Skeletal muscle satellite cell (primary cell): Measurements from ENCODE around the gene GLTPD2. TPM values are rescaled to one million over a fixed set of nuclear protein-coding genes. Genes with fewer than 3 reads are reported as not detected.

Experiments used
- H3K27me3 ChIP-seq: 2 replicates; pipeline ENCODE4 v1.7.0; 2013; ENCODE audit warnings: low read length; ENCODE audit not compliant: control insufficient read depth, insufficient read depth
- H3K36me3 ChIP-seq: 2 replicates; pipeline ENCODE4 v1.7.0; 2013; ENCODE audit warnings: mild to moderate bottlenecking, control low read depth, low read length; ENCODE audit not compliant: insufficient read depth
- H3K4me1 ChIP-seq: 2 replicates; pipeline ENCODE4 v1.7.0; 2013; ENCODE audit warnings: low read length; ENCODE audit not compliant: control insufficient read depth, insufficient read depth
- H3K4me2 ChIP-seq: 2 replicates; pipeline ENCODE4 v1.7.0; 2013; ENCODE audit warnings: mild to moderate bottlenecking, low read length
- H3K4me3 ChIP-seq: 2 replicates; pipeline ENCODE4 v1.7.0; 2013; ENCODE audit warnings: low read length
- H3K9ac ChIP-seq: 2 replicates; pipeline ENCODE4 v1.7.0; 2013; ENCODE audit warnings: mild to moderate bottlenecking, low read depth, low read length, moderate library complexity
- H3K9me3 ChIP-seq: replicated peaks from 2 replicates; pipeline ENCODE4 v1.7.0; 2013; ENCODE audit warnings: mild to moderate bottlenecking, control low read depth, low read length
- total RNA-seq: library from RNA; depleted of rRNA; stranded (reverse); fragments of >200 nt; gene quantifications from 2 replicates; pipeline ENCODE4 v1.2.3, GENCODE V29; 2012; rRNA removed

GLTPD2 gene
- total RNA-seq = not detected in 2 replicates

GRCh38 chr17:4788807-4789700 is at the start of gene GLTPD2:
GLTPD2 (plus strand) TSS chr17:4788964; CDS start chr17:4789012, 48 bp downstream.
- H3K4me2 ChIP-seq = peak within 1 kb of the TSS; percentile 87
- H3K9ac ChIP-seq = peak within 1 kb of the TSS; percentile 80
- H3K27me3 ChIP-seq = peaks cover 14% of the 10 kb centered on the region
- no peaks in the 10 kb centered on the region for H3K9me3 ChIP-seq
- H3K36me3 ChIP-seq = no peaks in the 10 kb centered on the region
- peaks cover 27% of the 10 kb centered on the region for H3K4me1 ChIP-seq
- H3K4me3 ChIP-seq = peak within 1 kb of the TSS; percentile 79

GRCh38 chr17:4739122-4740024 is 49.4 kb upstream of the GLTPD2 start, which contains the start of the genes CXCL16 and ZMYND15:
CXCL16 (minus strand) TSS chr17:4739928; CDS start chr17:4739339, 589 bp downstream.
ZMYND15 (plus strand) TSS chr17:4739833; CDS start chr17:4740549, 716 bp downstream.
- Histone ChIP-seq H3K36me3 (no peaks in the 10 kb centered on the region), H3K27me3 (peaks cover 54% of the 10 kb centered on the region), H3K9ac (peak within 1 kb of the TSS; percentile 76), H3K4me1 (peaks cover 7% of the 10 kb centered on the region), H3K4me2 (peak within 1 kb of the TSS; percentile 95), H3K9me3 (no peaks in the 10 kb centered on the region), H3K4me3 (peak within 1 kb of the TSS; percentile 81)

GRCh38 chr17:4740025-4740351 is 48.8 kb upstream of the GLTPD2 start:
- Histone ChIP-seq H3K4me1 (peaks cover 7% of the 10 kb centered on the region), H3K4me3 (peak overlapping the region; percentile 81), H3K9ac (peak overlapping the region; percentile 76), H3K27me3 (peaks cover 60% of the 10 kb centered on the region), H3K9me3 (no peaks in the 10 kb centered on the region), H3K4me2 (peak overlapping the region; percentile 95), H3K36me3 (no peaks in the 10 kb centered on the region)

- Histone ChIP-seq H3K4me1 (peaks cover 7% of the 10 kb centered on the region), H3K4me2 (no peak overlapping the region), H3K27me3 (peaks cover 65% of the 10 kb centered on the region), H3K9me3 (no peaks in the 10 kb centered on the region), H3K4me3 (no peak overlapping the region), H3K36me3 (no peaks in the 10 kb centered on the region), H3K9ac (no peak overlapping the region)
These were observed 48.2 kb upstream of the GLTPD2 start for GRCh38 chr17:4740584-4740983.

GRCh38 chr17:4741544-4741943 is 47.2 kb upstream of the GLTPD2 start:
- no peaks in the 10 kb centered on the region for H3K9me3 ChIP-seq
- no peaks in the 10 kb centered on the region for H3K36me3 ChIP-seq
- peaks cover 72% of the 10 kb centered on the region for H3K27me3 ChIP-seq

GRCh38 chr17:4742133-4742532 is 46.6 kb upstream of the GLTPD2 start:
- Histone ChIP-seq H3K9ac (no peak overlapping the region), H3K27me3 (peaks cover 74% of the 10 kb centered on the region), H3K9me3 (no peaks in the 10 kb centered on the region), H3K4me1 (peaks cover 7% of the 10 kb centered on the region), H3K4me2 (no peak overlapping the region), H3K36me3 (no peaks in the 10 kb centered on the region), H3K4me3 (no peak overlapping the region)

More at GRCh38 chr17:4741544-4741943, 47.2 kb upstream of the GLTPD2 start:
- peaks cover 7% of the 10 kb centered on the region for H3K4me1 ChIP-seq
- H3K9ac ChIP-seq = no peak overlapping the region
- H3K4me2 ChIP-seq = no peak overlapping the region
- no peak overlapping the region for H3K4me3 ChIP-seq

- Histone ChIP-seq H3K9ac (no peak overlapping the region), H3K36me3 (no peaks in the 10 kb centered on the region), H3K4me1 (peaks cover 7% of the 10 kb centered on the region), H3K4me2 (no peak overlapping the region), H3K4me3 (no peak overlapping the region), H3K9me3 (no peaks in the 10 kb centered on the region), H3K27me3 (peaks cover 74% of the 10 kb centered on the region)
These were observed 46.1 kb upstream of the GLTPD2 start for GRCh38 chr17:4742629-4743028.

- peaks cover 75% of the 10 kb centered on the region for H3K27me3 ChIP-seq
- H3K36me3 ChIP-seq = no peaks in the 10 kb centered on the region
These were observed 45.5 kb upstream of the GLTPD2 start for GRCh38 chr17:4743216-4743615.

GRCh38 chr17:4743898-4744297 is 44.9 kb upstream of the GLTPD2 start:
- no peak overlapping the region for H3K9ac ChIP-seq
- peaks cover 75% of the 10 kb centered on the region for H3K27me3 ChIP-seq
- H3K9me3 ChIP-seq = no peaks in the 10 kb centered on the region
- no peak overlapping the region for H3K4me2 ChIP-seq
- no peak overlapping the region for H3K4me3 ChIP-seq
- H3K36me3 ChIP-seq = no peaks in the 10 kb centered on the region
- H3K4me1 ChIP-seq = peaks cover 4% of the 10 kb centered on the region

More at GRCh38 chr17:4743216-4743615, 45.5 kb upstream of the GLTPD2 start:
- Histone ChIP-seq H3K4me1 (peaks cover 7% of the 10 kb centered on the region), H3K9ac (no peak overlapping the region), H3K4me2 (no peak overlapping the region), H3K4me3 (no peak overlapping the region), H3K9me3 (no peaks in the 10 kb centered on the region)

- Histone ChIP-seq H3K9me3 (no peaks in the 10 kb centered on the region), H3K4me2 (no peak overlapping the region), H3K4me3 (no peak overlapping the region), H3K9ac (no peak overlapping the region), H3K4me1 (no peaks in the 10 kb centered on the region), H3K27me3 (peaks cover 73% of the 10 kb centered on the region), H3K36me3 (no peaks in the 10 kb centered on the region)
These were observed 43.5 kb upstream of the GLTPD2 start for GRCh38 chr17:4744999-4745969.
